Neural progenitor cell (in vitro differentiated cells): ENCODE measurements around the gene TVP23A.

Experiments used
- EZH2 ChIP-seq: fragments of 200-600 bp; sonication (generic); IDR thresholded peaks from 2 replicates; pipeline ENCODE4 v1.6.1; 2017; ENCODE audit warnings: antibody characterized with exemption, mild to moderate bottlenecking, moderate library complexity
- TF ChIP-seq, protein P1 (sequence below): fragments of 200-600 bp; sonication (generic); IDR thresholded peaks from 2 replicates; pipeline ENCODE4 v1.5.1; 2017; ENCODE audit warnings: antibody characterized with exemption, mild to moderate bottlenecking

GRCh38 chr16:10765772-10766171 lies 52.8 kb downstream of the TVP23A start:
- TF ChIP-seq, protein P1, sequence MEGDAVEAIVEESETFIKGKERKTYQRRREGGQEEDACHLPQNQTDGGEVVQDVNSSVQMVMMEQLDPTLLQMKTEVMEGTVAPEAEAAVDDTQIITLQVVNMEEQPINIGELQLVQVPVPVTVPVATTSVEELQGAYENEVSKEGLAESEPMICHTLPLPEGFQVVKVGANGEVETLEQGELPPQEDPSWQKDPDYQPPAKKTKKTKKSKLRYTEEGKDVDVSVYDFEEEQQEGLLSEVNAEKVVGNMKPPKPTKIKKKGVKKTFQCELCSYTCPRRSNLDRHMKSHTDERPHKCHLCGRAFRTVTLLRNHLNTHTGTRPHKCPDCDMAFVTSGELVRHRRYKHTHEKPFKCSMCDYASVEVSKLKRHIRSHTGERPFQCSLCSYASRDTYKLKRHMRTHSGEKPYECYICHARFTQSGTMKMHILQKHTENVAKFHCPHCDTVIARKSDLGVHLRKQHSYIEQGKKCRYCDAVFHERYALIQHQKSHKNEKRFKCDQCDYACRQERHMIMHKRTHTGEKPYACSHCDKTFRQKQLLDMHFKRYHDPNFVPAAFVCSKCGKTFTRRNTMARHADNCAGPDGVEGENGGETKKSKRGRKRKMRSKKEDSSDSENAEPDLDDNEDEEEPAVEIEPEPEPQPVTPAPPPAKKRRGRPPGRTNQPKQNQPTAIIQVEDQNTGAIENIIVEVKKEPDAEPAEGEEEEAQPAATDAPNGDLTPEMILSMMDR, result no peak
- TF ChIP-seq EZH2, result no peak
